GM12878 (cell line): ENCODE measurements around the gene ENO2. TPM values are rescaled to one million over a fixed set of nuclear protein-coding genes. Genes with fewer than 3 reads are reported as not detected.

Source experiments
- ATF2 ChIP-seq: IDR thresholded peaks from 2 replicates; pipeline ENCODE4 v1.6.1; 2012; ENCODE audit warnings: low read length, inconsistent platforms
- CREM ChIP-seq: IDR thresholded peaks from 2 replicates; pipeline ENCODE4 v1.6.1; 2014; ENCODE audit warnings: antibody characterized with exemption, low read depth
- CTCF ChIP-seq, 3 experiments: IDR thresholded peaks in 2 of 3; conservative IDR thresholded peaks in 1 of 3; 2 replicates each; pipeline ENCODE4 v1.5.1; 2011; ENCODE audit warnings: low read depth in 3 of 3, low read length in 3 of 3, mild to moderate bottlenecking in 3 of 3, control low read depth in 2 of 3, moderate library complexity in 2 of 3, inconsistent platforms in 1 of 3, mixed read lengths in 1 of 3; ENCODE audit not compliant: control insufficient read depth in 2 of 3, insufficient read depth in 1 of 3; ENCODE audit errors: extremely low read depth in 1 of 3
- CUX1 ChIP-seq: IDR thresholded peaks from 2 replicates; pipeline ENCODE4 v1.6.1; 2012; ENCODE audit warnings: improper control_type of control experiment, low read depth, low read length; ENCODE audit not compliant: insufficient replicate concordance
- E2F4 ChIP-seq: IDR thresholded peaks from 2 replicates; pipeline ENCODE4 v1.6.1; 2012; ENCODE audit warnings: low read depth, low read length, improper control_type of control experiment
- EGR1 ChIP-seq, 2 experiments: IDR thresholded peaks; 1 replicate in 1 of 2; 2 replicates in 1 of 2; pipeline ENCODE4 v1.6.1; 2011 to 2012; ENCODE audit warnings: low read depth in 2 of 2, low read length in 2 of 2, borderline replicate concordance in 1 of 2, mild to moderate bottlenecking in 1 of 2, moderate library complexity in 1 of 2
- ETV6 ChIP-seq, 2 experiments: fragments of 450-650 bp in 1 of 2; IDR thresholded peaks in 1 of 2; conservative IDR thresholded peaks in 1 of 2; 2 replicates each; pipeline ENCODE4 v1.6.1; 2014; ENCODE audit warnings: antibody characterized with exemption in 1 of 2, borderline replicate concordance in 1 of 2, low read depth in 1 of 2, mild to moderate bottlenecking in 1 of 2, moderate library complexity in 1 of 2
- FOXK2 ChIP-seq: fragments of 450-650 bp; IDR thresholded peaks from 2 replicates; pipeline ENCODE4 v1.6.1; 2017; ENCODE audit warnings: mild to moderate bottlenecking, moderate library complexity
- GATAD2B ChIP-seq: fragments of 450-650 bp; conservative IDR thresholded peaks from 2 replicates; pipeline ENCODE4 v1.6.1; 2017; ENCODE audit warnings: low read depth, mild to moderate bottlenecking, moderate library complexity
- HDAC2 ChIP-seq: fragments of 200-600 bp; sonication (generic); IDR thresholded peaks from 2 replicates; pipeline ENCODE4 v1.6.1; 2017
- NRF1 ChIP-seq: conservative IDR thresholded peaks from 2 replicates; pipeline ENCODE4 v1.6.1; 2011; ENCODE audit warnings: mild to moderate bottlenecking, low read depth, low read length, improper control_type of control experiment
- PML ChIP-seq: IDR thresholded peaks from 2 replicates; pipeline ENCODE4 v1.6.1; 2012; ENCODE audit warnings: low read length, inconsistent platforms
- SKIL ChIP-seq: fragments of 450-650 bp; IDR thresholded peaks from 2 replicates; pipeline ENCODE4 v1.6.1; 2017; ENCODE audit warnings: mild to moderate bottlenecking, low read depth, inconsistent platforms; ENCODE audit not compliant: poor library complexity, severe bottlenecking
- YBX1 ChIP-seq: fragments of 450-650 bp; IDR thresholded peaks from 2 replicates; pipeline ENCODE4 v1.6.1; 2016; ENCODE audit warnings: antibody characterized with exemption
- ZBED1 ChIP-seq: IDR thresholded peaks from 2 replicates; pipeline ENCODE4 v1.6.1; 2016; ENCODE audit warnings: borderline replicate concordance
- ZZZ3 ChIP-seq: IDR thresholded peaks from 2 replicates; pipeline ENCODE4 v1.6.1; 2011; ENCODE audit warnings: low read depth; ENCODE audit not compliant: control insufficient read depth, insufficient read length
- polyA plus RNA-seq, 11 experiments: library from polyadenylated mRNA; depleted of rRNA in 4 of 11; unstranded in 6 of 11; stranded (reverse) in 5 of 11; fragments of >200 nt; fragmentation: Nextera tagmentation in 4 of 11; fragmentation: Illumina TruSeq in 1 of 11; extraction: Ambion mirVana in 4 of 11; extraction: Trizol in 1 of 11; gene quantifications; 1 replicate in 1 of 11; 2 replicates in 10 of 11; pipeline versions ENCODE4 v1.2.1 to v1.2.3, GENCODE V29; 2011 to 2016; ENCODE audit warnings: inconsistent platforms in 2 of 11, missing spikeins in 2 of 11, low read depth in 1 of 11
- total RNA-seq, 4 experiments: library from RNA; depleted of rRNA in 3 of 4; stranded (reverse); fragments of >200 nt in 3 of 4; fragmentation: Illumina TruSeq in 1 of 4; extraction: Trizol in 1 of 4; gene quantifications; 2 replicates each; pipeline versions ENCODE4 v1.2.1 to v1.2.3, GENCODE V29; 2013 to 2021

Gene ENO2
- total and polyA plus RNA-seq, 10 of the 15 experiments (the other 5 are each of a cell fraction or from before 2014, with no cell fraction given) = 24.8 to 196 (median 43.1) TPM

GRCh38 chr12:6890789-6891645 lies 23.4 kb upstream of the ENO2 start (continued):
- TF ChIP-seq ETV6 (conservative IDR thresholded peaks at IDR 0.05 in 1 of 2, IDR thresholded peaks at IDR 0.05 in 1 of 2; ENCODE audit: borderline replicate concordance in 1 of 2, low read depth in 1 of 2) = peak in 1 of 2 experiments; percentile 60; a peak in 1 of 4 replicates
- TF ChIP-seq E2F4 = no peak
- no peak for TF ChIP-seq ZZZ3
- no peak for TF ChIP-seq ATF2
- no peak for TF ChIP-seq SKIL
- peak; percentile 74 for TF ChIP-seq NRF1
- no peak for TF ChIP-seq HDAC2
- TF ChIP-seq FOXK2 = no peak
- TF ChIP-seq CUX1 = no peak
- TF ChIP-seq CREM = peak; percentile 64
- TF ChIP-seq CTCF (IDR thresholded peaks at IDR 0.05 in 2 of 3, conservative IDR thresholded peaks at IDR 0.05 in 1 of 3; ENCODE audit: control insufficient read depth in 2 of 3, extremely low read depth in 1 of 3, insufficient read depth in 1 of 3, low read depth in 3 of 3, low read length in 3 of 3) = peak; percentile 71 to 96 (median 80); a peak in 5 of 6 replicates
- no peak for TF ChIP-seq ZBED1
- TF ChIP-seq YBX1 = no peak
- TF ChIP-seq PML = peak; percentile 76; the same call in 1 of the 2 replicates
- TF ChIP-seq GATAD2B = peak; percentile 76
- TF ChIP-seq EGR1 (IDR thresholded peaks at IDR 0.05; ENCODE audit: borderline replicate concordance in 1 of 2, low read depth in 2 of 2, low read length in 2 of 2) = no peak
